OCI-LY1 (cell line): ENCODE data around the gene OR52J3.

ENCODE experiments used
- EZH2 ChIP-seq: fragments of 200-600 bp; sonication (generic), shearing (Covaris generic); IDR thresholded peaks from 2 replicates; pipeline ENCODE4 v1.8.0; 2017; ENCODE audit warnings: borderline replicate concordance, mixed run types, mild to moderate bottlenecking, antibody characterized with exemption, low read length, moderate library complexity, mixed read lengths
- TF ChIP-seq, protein P1 (sequence below): fragments of 200-600 bp; sonication (generic), shearing (Covaris generic); IDR thresholded peaks from 2 replicates; pipeline ENCODE4 v1.5.1; 2017; ENCODE audit warnings: mild to moderate bottlenecking, antibody characterized with exemption, low read length, moderate library complexity, mixed read lengths

DNA sequence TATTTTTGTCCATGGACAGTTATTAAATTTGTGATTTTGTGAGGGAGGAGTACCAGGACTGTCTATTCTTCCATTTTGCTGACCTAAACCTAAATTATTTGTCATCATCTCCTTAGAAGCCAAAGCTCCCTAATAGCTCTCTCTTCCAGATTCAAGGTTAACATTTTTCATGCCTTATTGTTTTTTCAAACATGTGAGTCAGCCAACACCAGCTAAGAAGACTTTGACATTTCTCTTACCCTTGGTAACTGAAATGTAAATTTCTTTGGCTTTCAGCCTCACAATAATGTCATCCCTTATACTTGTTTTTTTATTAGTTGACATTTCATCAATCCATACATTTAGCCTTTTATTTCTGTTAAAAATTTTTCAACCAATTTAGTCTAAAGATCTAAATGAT is 42.2 kb downstream of the OR52J3 start:
- TF ChIP-seq, protein P1, sequence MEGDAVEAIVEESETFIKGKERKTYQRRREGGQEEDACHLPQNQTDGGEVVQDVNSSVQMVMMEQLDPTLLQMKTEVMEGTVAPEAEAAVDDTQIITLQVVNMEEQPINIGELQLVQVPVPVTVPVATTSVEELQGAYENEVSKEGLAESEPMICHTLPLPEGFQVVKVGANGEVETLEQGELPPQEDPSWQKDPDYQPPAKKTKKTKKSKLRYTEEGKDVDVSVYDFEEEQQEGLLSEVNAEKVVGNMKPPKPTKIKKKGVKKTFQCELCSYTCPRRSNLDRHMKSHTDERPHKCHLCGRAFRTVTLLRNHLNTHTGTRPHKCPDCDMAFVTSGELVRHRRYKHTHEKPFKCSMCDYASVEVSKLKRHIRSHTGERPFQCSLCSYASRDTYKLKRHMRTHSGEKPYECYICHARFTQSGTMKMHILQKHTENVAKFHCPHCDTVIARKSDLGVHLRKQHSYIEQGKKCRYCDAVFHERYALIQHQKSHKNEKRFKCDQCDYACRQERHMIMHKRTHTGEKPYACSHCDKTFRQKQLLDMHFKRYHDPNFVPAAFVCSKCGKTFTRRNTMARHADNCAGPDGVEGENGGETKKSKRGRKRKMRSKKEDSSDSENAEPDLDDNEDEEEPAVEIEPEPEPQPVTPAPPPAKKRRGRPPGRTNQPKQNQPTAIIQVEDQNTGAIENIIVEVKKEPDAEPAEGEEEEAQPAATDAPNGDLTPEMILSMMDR = no peak
- no peak for TF ChIP-seq EZH2
